CD4-positive, alpha-beta memory T cell (primary cell): Measurements from ENCODE around the gene OR2V2. TPM values are rescaled to one million over a fixed set of nuclear protein-coding genes. Genes with fewer than 3 reads are reported as not detected.

Source experiments
- CTCF ChIA-PET: fragments of 350-600 bp; sonication (Branson Sonifier 250); formaldehyde crosslinking; loops from one replicate; lab custom pipeline; 2021; ENCODE audit warnings: inconsistent platforms; ENCODE audit not compliant: partially characterized antibody; lab: Charles Lee
- POLR2A ChIA-PET: fragments of 350-600 bp; sonication (Branson Sonifier 250); formaldehyde crosslinking; loops from one replicate; lab custom pipeline; 2021; ENCODE audit not compliant: partially characterized antibody; lab: Charles Lee
- DNase-seq, 5 donors: peaks; one replicate each; pipeline versions ENCODE4 v3.0.0 to v3.0.0-alpha.2; 2020 to 2022; ENCODE audit warnings: mixed read lengths in 1 of 5
- H3K27ac ChIP-seq: one replicate; pipeline ENCODE4 v1.7.0; 2013; ENCODE audit warnings: low read depth, low read length
- H3K27me3 ChIP-seq: 2 replicates; pipeline ENCODE4 v1.7.0; 2013; ENCODE audit warnings: mild to moderate bottlenecking, low read length, moderate library complexity; ENCODE audit not compliant: insufficient read depth
- H3K36me3 ChIP-seq: 2 replicates; pipeline ENCODE4 v1.7.0; 2013; ENCODE audit warnings: mild to moderate bottlenecking, low read length, moderate library complexity; ENCODE audit not compliant: insufficient read depth
- H3K4me1 ChIP-seq: 2 replicates; pipeline ENCODE4 v1.7.0; 2013; ENCODE audit warnings: mild to moderate bottlenecking, low read length, moderate library complexity; ENCODE audit not compliant: insufficient read depth
- H3K4me3 ChIP-seq, 2 donors: one replicate each; pipeline ENCODE4 v1.7.0; 2013; ENCODE audit warnings: low read length in 2 of 2, mild to moderate bottlenecking in 1 of 2
- H3K9me3 ChIP-seq, 2 donors: one replicate each; pipeline ENCODE4 v1.7.0; 2013; ENCODE audit warnings: low read length in 2 of 2, control low read depth in 1 of 2; ENCODE audit not compliant: control insufficient read depth in 1 of 2
- H3K27ac Mint-ChIP-seq, 7 donors: one replicate each; pipeline ENCODE4 v1.8.0; 2020 to 2021; ENCODE audit warnings: mixed read lengths in 7 of 7, mild to moderate bottlenecking in 6 of 7, inconsistent platforms in 3 of 7, moderate library complexity in 3 of 7
- H3K27me3 Mint-ChIP-seq, 2 donors: one replicate each; pipeline ENCODE4 v1.8.0; 2020 to 2021; ENCODE audit warnings: mixed read lengths in 2 of 2
- H3K36me3 Mint-ChIP-seq, 2 donors: one replicate each; pipeline ENCODE4 v1.8.0; 2020 to 2021; ENCODE audit warnings: mixed read lengths in 2 of 2, inconsistent platforms in 1 of 2, mild to moderate bottlenecking in 1 of 2
- H3K4me1 Mint-ChIP-seq, 4 donors: one replicate each; pipeline ENCODE4 v1.8.0; 2020 to 2021; ENCODE audit warnings: mixed read lengths in 4 of 4, mild to moderate bottlenecking in 1 of 4
- H3K4me3 Mint-ChIP-seq, 8 donors: one replicate each; pipeline ENCODE4 v1.8.0; 2020 to 2021; ENCODE audit warnings: mixed read lengths in 8 of 8, mild to moderate bottlenecking in 7 of 8, moderate library complexity in 6 of 8, inconsistent platforms in 3 of 8
- H3K9me3 Mint-ChIP-seq, 8 donors: one replicate each; pipeline ENCODE4 v1.8.0; 2020 to 2021; ENCODE audit warnings: mixed read lengths in 8 of 8, mild to moderate bottlenecking in 5 of 8, inconsistent platforms in 3 of 8, moderate library complexity in 1 of 8
- intact Hi-C: fragments of 100-400 bp; cut with micrococcal nuclease; formaldehyde crosslinking; loops from one replicate; pipeline ENCODE4 v1.15.1; 2023
- polyA plus RNA-seq, 2 donors: library from polyadenylated mRNA; unstranded; fragments of 300-500 nt; fragmentation: Illumina TruSeq; gene quantifications; one replicate each; pipeline ENCODE4 v1.2.3, GENCODE V29; 2021
- total RNA-seq, 2 experiments: library from RNA; stranded (reverse); gene quantifications; one replicate each; pipeline ENCODE4 v1.2.3, GENCODE V29; 2021

Gene OR2V2
- total and polyA plus RNA-seq, 4 experiments from 2014 or later = not detected

DNA sequence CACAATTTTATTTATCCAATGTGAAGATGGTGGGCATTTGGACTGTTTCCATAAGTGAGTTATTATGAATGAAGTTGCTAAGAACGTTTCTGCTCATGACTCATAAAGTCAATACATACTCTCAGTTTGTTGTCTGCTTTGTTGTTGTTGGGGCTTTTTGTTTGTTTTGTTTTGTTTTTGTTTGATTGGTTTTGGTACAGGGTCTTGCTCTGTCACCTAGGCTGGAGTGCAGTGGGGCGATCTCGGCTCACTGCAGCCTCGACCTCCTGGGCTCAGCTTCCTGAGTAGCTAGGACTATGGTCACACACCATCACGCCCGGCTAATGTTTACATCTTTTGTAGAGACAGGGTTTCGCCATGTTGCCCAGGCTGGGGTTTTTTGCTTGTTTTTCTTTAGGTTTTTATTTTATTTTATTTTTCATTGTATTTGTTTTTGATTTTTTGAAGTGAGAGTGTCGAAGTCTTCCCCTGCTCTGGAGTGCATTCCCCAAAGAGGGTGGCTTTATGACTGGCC lies 39.7 kb downstream of the OR2V2 start:
- Histone ChIP-seq H3K27ac (no peak overlapping the region), H3K4me1 (peaks cover 13% of the 10 kb centered on the region), H3K9me3 (no peaks in the 10 kb centered on the region), H3K36me3 (no peaks in the 10 kb centered on the region), H3K27me3 (no peaks in the 10 kb centered on the region), H3K4me3 (no peak overlapping the region)
- Mint-ChIP-seq H3K4me3 (peak overlapping the region; percentile 7 to 99 (median 26)), H3K4me1 (peaks cover 18 to 82% (median 38%) of the 10 kb centered on the region in 4 donors), H3K36me3 (peaks cover 0 to 39% of the 10 kb centered on the region in 2 donors), H3K27me3 (peaks cover 5 to 19% of the 10 kb centered on the region in 2 donors), H3K9me3 (peaks cover 0 to 43% (median 7%) of the 10 kb centered on the region in 8 donors), H3K27ac (peak overlapping the region; percentile 20 to 100 (median 71))
- POLR2A ChIA-PET = interaction anchor here (1.3 to 12.9 kb wide), 8 partner anchors 14 to 75 kb away, joined by 3 to 412 read pairs (median 111); partner anchors contain the start of genes RACK1, TRIM41, TRIM52 and TRIM7
- intact Hi-C loops = loop anchor here (10.0 kb wide), 1 partner anchor 382 kb away; the partner anchor contains the start of gene MGAT1
- CTCF ChIA-PET = interaction anchor here (6.6 kb wide), 1 partner anchor 18 kb away, joined by 100 read pairs; the partner anchor contains the start of gene TRIM7
- DNase-seq = no peak

GRCh38 chr5:181187500-181188213 lies 40.3 kb downstream of the OR2V2 start:
- H3K4me3 Mint-ChIP-seq = peak overlapping the region; percentile 96 to 99 (median 98)
- no peaks in the 10 kb centered on the region for H3K36me3 ChIP-seq
- peaks cover 5 to 19% of the 10 kb centered on the region in 2 donors for H3K27me3 Mint-ChIP-seq
- ChIA-PET POLR2A (interaction anchor here (0.7 to 12.9 kb wide), 9 partner anchors 11 to 75 kb away, joined by 3 to 412 read pairs (median 79); partner anchors contain the start of genes RACK1, TRIM41, TRIM52 and TRIM7), CTCF (interaction anchor here (2.2 to 6.6 kb wide), 3 partner anchors 15 to 70 kb away, joined by 6 to 100 read pairs (median 10); partner anchors contain the start of gene TRIM7)
- H3K27ac Mint-ChIP-seq = peak overlapping the region; percentile 37 to 100 (median 97)
- peaks cover 0 to 41% of the 10 kb centered on the region in 2 donors for H3K36me3 Mint-ChIP-seq
- peaks cover 0 to 42% (median 7%) of the 10 kb centered on the region in 8 donors for H3K9me3 Mint-ChIP-seq
- no peak overlapping the region for H3K27ac ChIP-seq
- H3K27me3 ChIP-seq = no peaks in the 10 kb centered on the region
- DNase-seq = peak in 3 of 5 donors; percentile 53 to 54 (median 53)
- peaks cover 20 to 84% (median 38%) of the 10 kb centered on the region in 4 donors for H3K4me1 Mint-ChIP-seq
- no peak overlapping the region for H3K4me3 ChIP-seq
- H3K9me3 ChIP-seq = no peaks in the 10 kb centered on the region
- intact Hi-C loops = loop anchor here (10.0 kb wide), 1 partner anchor 383 kb away; the partner anchor contains the start of gene MGAT1
- peaks cover 17% of the 10 kb centered on the region for H3K4me1 ChIP-seq

GRCh38 chr5:181188700-181189362 lies 41.4 kb downstream of the OR2V2 start:
- peaks cover 5 to 19% of the 10 kb centered on the region in 2 donors for H3K27me3 Mint-ChIP-seq
- no peaks in the 10 kb centered on the region for H3K9me3 ChIP-seq
- peak overlapping the region; percentile 96 to 99 (median 98) for H3K4me3 Mint-ChIP-seq
- peak; percentile 75 to 88 (median 81) for DNase-seq
- POLR2A ChIA-PET = interaction anchor here (0.6 to 12.9 kb wide), 23 partner anchors 9 to 1285 kb away, joined by 3 to 412 read pairs (median 5); partner anchors contain the start of genes RACK1, TRIM41, TRIM52 and TRIM7
- H3K36me3 ChIP-seq = no peaks in the 10 kb centered on the region
- H3K4me1 ChIP-seq = peaks cover 26% of the 10 kb centered on the region
- peaks cover 19 to 89% (median 42%) of the 10 kb centered on the region in 4 donors for H3K4me1 Mint-ChIP-seq
- peaks cover 0 to 42% of the 10 kb centered on the region in 2 donors for H3K36me3 Mint-ChIP-seq
- intact Hi-C loops = loop anchor here (1.0 to 10.0 kb wide), 2 partner anchors 72 to 384 kb away; partner anchors contain the start of genes MGAT1 and TRIM52
- peak overlapping the region; percentile 87 to 97 for H3K4me3 ChIP-seq
- H3K27ac ChIP-seq = peak overlapping the region; percentile 79
- no peaks in the 10 kb centered on the region for H3K27me3 ChIP-seq
- peak overlapping the region; percentile 91 to 100 (median 97) for H3K27ac Mint-ChIP-seq
- CTCF ChIA-PET = interaction anchor here (2.0 to 6.6 kb wide), 7 partner anchors 16 to 72 kb away, joined by 6 to 100 read pairs (median 10); partner anchors contain the start of genes TRIM41, TRIM52 and TRIM7
- peaks cover 0 to 39% (median 7%) of the 10 kb centered on the region in 8 donors for H3K9me3 Mint-ChIP-seq

DNA sequence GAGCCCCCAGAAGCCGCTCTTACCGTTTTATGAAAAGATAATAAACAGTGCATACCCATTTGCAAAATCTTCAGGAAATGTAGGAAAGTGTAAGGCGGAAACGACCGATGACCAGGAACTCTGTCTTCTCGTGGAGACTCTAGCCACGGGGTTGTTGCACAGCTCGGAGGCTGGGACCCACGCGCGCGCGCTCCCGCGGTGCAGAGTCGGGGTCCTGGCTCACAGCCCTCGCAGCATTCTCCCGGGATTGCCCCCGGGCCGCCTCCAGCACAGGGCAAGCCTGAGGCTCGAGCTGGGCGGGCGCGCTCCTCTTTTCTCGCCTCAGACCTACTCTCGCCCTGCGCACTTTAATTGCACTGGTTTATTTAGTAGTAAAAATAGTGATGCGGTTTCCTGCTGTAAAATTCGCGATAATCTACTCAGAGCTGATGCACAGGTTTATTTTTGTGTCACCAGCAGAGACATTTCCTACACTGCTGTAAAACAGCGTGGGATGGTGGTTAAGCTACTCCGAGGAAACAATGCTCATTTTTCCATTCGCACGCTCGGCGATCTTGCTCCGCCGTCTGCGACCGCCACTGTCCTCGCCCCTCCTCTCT lies 42.1 kb downstream of the OR2V2 start:
- peak overlapping the region; percentile 79 for H3K27ac ChIP-seq
- H3K36me3 Mint-ChIP-seq = peaks cover 0 to 42% of the 10 kb centered on the region in 2 donors
- no peaks in the 10 kb centered on the region for H3K9me3 ChIP-seq
- H3K4me3 Mint-ChIP-seq = peak overlapping the region; percentile 96 to 99 (median 98)
- peaks cover 24% of the 10 kb centered on the region for H3K4me1 ChIP-seq
- CTCF ChIA-PET = interaction anchor here (0.7 to 6.6 kb wide), 14 partner anchors 8 to 71 kb away, joined by 3 to 100 read pairs (median 6); partner anchors contain the start of genes RACK1, TRIM41, TRIM52 and TRIM7
- DNase-seq = peak; percentile 73 to 84 (median 77)
- peak overlapping the region; percentile 87 to 97 for H3K4me3 ChIP-seq
- peaks cover 5 to 19% of the 10 kb centered on the region in 2 donors for H3K27me3 Mint-ChIP-seq
- POLR2A ChIA-PET = interaction anchor here (0.7 to 12.9 kb wide), 24 partner anchors 8 to 1566 kb away, joined by 3 to 412 read pairs (median 4); partner anchors contain the start of genes HNRNPH1, RACK1, TRIM41 and TRIM52
- no peaks in the 10 kb centered on the region for H3K36me3 ChIP-seq
- peak overlapping the region; percentile 91 to 100 (median 97) for H3K27ac Mint-ChIP-seq
- H3K27me3 ChIP-seq = no peaks in the 10 kb centered on the region
- intact Hi-C loops = loop anchor here (1.0 to 10.0 kb wide), 2 partner anchors 72 to 385 kb away; partner anchors contain the start of genes MGAT1 and TRIM52
- peaks cover 16 to 83% (median 39%) of the 10 kb centered on the region in 4 donors for H3K4me1 Mint-ChIP-seq
- H3K9me3 Mint-ChIP-seq = peaks cover 0 to 39% (median 7%) of the 10 kb centered on the region in 8 donors

DNA sequence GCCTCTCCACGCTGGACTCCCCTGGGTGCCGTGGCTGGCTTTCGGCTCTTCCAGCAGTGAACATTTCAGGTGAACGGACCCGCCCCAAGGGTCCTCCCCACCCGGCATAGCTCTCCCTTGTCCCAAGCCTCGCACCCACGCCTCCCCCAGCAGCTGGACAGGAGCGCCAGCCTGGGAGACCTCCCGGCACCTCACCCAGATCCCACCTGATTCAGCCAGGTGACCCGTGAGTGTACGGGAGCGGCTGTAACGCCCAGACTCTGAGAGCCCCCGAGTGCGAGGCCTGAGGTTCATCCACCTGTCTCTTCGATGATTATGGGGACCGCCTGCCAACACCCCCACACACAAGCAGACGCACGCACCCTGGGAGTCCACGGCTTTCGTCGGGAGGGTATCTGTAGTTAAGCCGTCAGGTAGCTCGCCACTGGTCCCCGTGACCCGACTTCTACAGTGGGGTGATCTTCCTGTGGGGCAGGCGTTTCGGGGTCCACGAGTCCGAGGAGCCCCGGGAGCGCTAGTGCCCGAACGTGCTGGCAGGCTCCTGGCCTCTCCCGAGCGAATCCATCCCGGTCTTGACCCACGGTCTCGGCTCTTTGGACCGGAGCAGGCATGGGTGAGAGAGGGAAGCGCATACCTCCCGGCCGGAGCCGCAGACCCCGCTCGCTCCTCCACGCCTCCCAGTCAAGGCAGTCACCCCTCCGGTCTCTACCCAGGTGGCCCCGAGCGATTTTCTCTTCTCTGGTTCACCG lies 42.8 kb downstream of the OR2V2 start:
- Histone ChIP-seq H3K9me3 (no peaks in the 10 kb centered on the region), H3K36me3 (no peaks in the 10 kb centered on the region), H3K4me1 (peaks cover 17% of the 10 kb centered on the region), H3K27ac (peak overlapping the region; percentile 79), H3K4me3 (peak overlapping the region; percentile 87 to 97), H3K27me3 (no peaks in the 10 kb centered on the region)
- Mint-ChIP-seq H3K4me1 (peaks cover 16 to 78% (median 36%) of the 10 kb centered on the region in 4 donors), H3K9me3 (peaks cover 0 to 39% (median 7%) of the 10 kb centered on the region in 8 donors), H3K4me3 (peak overlapping the region; percentile 96 to 99 (median 98)), H3K27ac (peak overlapping the region; percentile 91 to 100 (median 97)), H3K36me3 (peaks cover 0 to 42% of the 10 kb centered on the region in 2 donors), H3K27me3 (peaks cover 5 to 19% of the 10 kb centered on the region in 2 donors)
- intact Hi-C loops = loop anchor here (1.0 to 10.0 kb wide), 2 partner anchors 71 to 385 kb away; partner anchors contain the start of genes MGAT1 and TRIM52
- CTCF ChIA-PET = interaction anchor here (0.7 to 6.6 kb wide), 14 partner anchors 9 to 71 kb away, joined by 3 to 100 read pairs (median 6); partner anchors contain the start of genes RACK1, TRIM41, TRIM52 and TRIM7
- POLR2A ChIA-PET = interaction anchor here (0.6 to 12.9 kb wide), 22 partner anchors 8 to 1567 kb away, joined by 3 to 412 read pairs (median 6); partner anchors contain the start of genes HNRNPH1, RACK1, TRIM41 and TRIM52
- DNase-seq = peak in 3 of 5 donors; percentile 41 to 63 (median 46)
